IMR-90 (cell line): ENCODE measurements around the gene LSM2. TPM values are rescaled to one million over a fixed set of nuclear protein-coding genes. Genes with fewer than 3 reads are reported as not detected.

Experiments used
- ATAC-seq: fragments of 200-7000 bp; cut with Tn5 transposase; 2 replicates; pipeline ENCODE4 v1.9.1; 2020; ENCODE audit warnings: low read depth, mild to moderate bottlenecking, moderate library complexity
- BruUV-seq: library from RNA; stranded (reverse); fragments of 400-500 nt; replicated peaks from 2 replicates; lab custom pipeline; 2021; lab: Mats Ljungman, UMichigan
- CTCF ChIA-PET: fragments of 300-600 bp; formaldehyde crosslinking; extraction: SDS; loops from one replicate; lab custom pipeline; 2021; ENCODE audit warnings: antibody characterized with exemption; lab: Yijun Ruan, JAX
- POLR2A ChIA-PET: fragments of 300-600 bp; sonication (Branson Sonifier 250); formaldehyde crosslinking; loops from one replicate; lab custom pipeline; 2022; ENCODE audit warnings: antibody characterized with exemption; ENCODE audit not compliant: unreplicated experiment; lab: Charles Lee
- DNase-seq: peaks from one replicate; pipeline ENCODE4 v3.0.0; 2013
- H2AFZ ChIP-seq: replicated peaks from 2 replicates; pipeline ENCODE3; 2013; ENCODE audit warnings: low read length, mild to moderate bottlenecking; ENCODE audit not compliant: poor library complexity
- H2AK5ac ChIP-seq: 2 replicates; pipeline ENCODE4 v1.6.1; 2013; ENCODE audit warnings: low read depth, low read length, inconsistent platforms
- H2AK9ac ChIP-seq: replicated peaks from 2 replicates; pipeline ENCODE3; 2013; ENCODE audit warnings: mild to moderate bottlenecking, low read depth, low read length, moderate library complexity; ENCODE audit not compliant: poor library complexity
- H2BK120ac ChIP-seq: 2 replicates; pipeline ENCODE4 v1.6.1; 2013; ENCODE audit warnings: low read depth, low read length, inconsistent platforms
- H2BK15ac ChIP-seq: 3 replicates; pipeline ENCODE4 v1.6.1; 2013; ENCODE audit warnings: low read depth, low read length, inconsistent platforms
- H2BK20ac ChIP-seq: 2 replicates; pipeline ENCODE4 v1.6.1; 2013; ENCODE audit warnings: low read depth, mild to moderate bottlenecking, inconsistent platforms, low read length, moderate library complexity
- H2BK5ac ChIP-seq: 2 replicates; pipeline ENCODE4 v1.6.1; 2013; ENCODE audit warnings: mild to moderate bottlenecking, low read depth, low read length, inconsistent platforms; ENCODE audit not compliant: poor library complexity, severe bottlenecking
- H3K14ac ChIP-seq: replicated peaks from 2 replicates; pipeline ENCODE4 v1.6.1; 2013; ENCODE audit warnings: low read depth, low read length, inconsistent platforms
- H3K18ac ChIP-seq: 2 replicates; pipeline ENCODE4 v1.6.1; 2013; ENCODE audit warnings: low read depth, low read length, control low read depth
- H3K23ac ChIP-seq: 2 replicates; pipeline ENCODE4 v1.6.1; 2013; ENCODE audit warnings: low read depth, low read length, inconsistent platforms
- H3K27ac ChIP-seq: 2 replicates; pipeline ENCODE4 v1.5.1; 2013; ENCODE audit warnings: mild to moderate bottlenecking, control low read depth, low read length; ENCODE audit not compliant: insufficient read depth
- H3K27me3 ChIP-seq: 2 replicates; pipeline ENCODE4 v1.6.1; 2013; ENCODE audit warnings: low read length; ENCODE audit not compliant: control insufficient read depth, insufficient read depth
- H3K36me3 ChIP-seq: 2 replicates; pipeline ENCODE4 v1.6.1; 2013; ENCODE audit warnings: low read length, mixed read lengths; ENCODE audit not compliant: control insufficient read depth, insufficient read depth
- H3K4ac ChIP-seq: 2 replicates; pipeline ENCODE4 v1.6.1; 2013; ENCODE audit warnings: low read depth, low read length, inconsistent platforms
- H3K4me1 ChIP-seq: 2 replicates; pipeline ENCODE4 v1.6.1; 2013; ENCODE audit warnings: low read length, mixed read lengths; ENCODE audit not compliant: control insufficient read depth, insufficient read depth
- H3K4me2 ChIP-seq: 2 replicates; pipeline ENCODE4 v1.6.1; 2013; ENCODE audit warnings: low read depth, mild to moderate bottlenecking, control low read depth, low read length, moderate library complexity
- H3K4me3 ChIP-seq: 2 replicates; pipeline ENCODE4 v1.5.1; 2013; ENCODE audit warnings: low read depth, mild to moderate bottlenecking, control low read depth, low read length, moderate library complexity; ENCODE audit not compliant: insufficient read depth
- H3K56ac ChIP-seq: 2 replicates; pipeline ENCODE4 v1.6.1; 2013; ENCODE audit warnings: low read length, inconsistent platforms; ENCODE audit not compliant: insufficient read depth; ENCODE audit errors: extremely low read depth
- H3K79me1 ChIP-seq, 2 experiments: 2 replicates each; pipeline ENCODE4 v1.6.1; 2013; ENCODE audit warnings: low read length in 2 of 2, inconsistent platforms in 1 of 2, low read depth in 1 of 2
- H3K9ac ChIP-seq: 2 replicates; pipeline ENCODE4 v1.6.1; 2013; ENCODE audit warnings: low read depth, low read length, control low read depth
- H3K9me1 ChIP-seq: 2 replicates; pipeline ENCODE4 v1.6.1; 2013; ENCODE audit warnings: low read length, inconsistent platforms; ENCODE audit not compliant: insufficient read depth
- H3K9me3 ChIP-seq: 2 replicates; pipeline ENCODE4 v1.6.1; 2013; ENCODE audit warnings: low read length; ENCODE audit not compliant: control insufficient read depth, insufficient read depth
- H4K20me1 ChIP-seq: 2 replicates; pipeline ENCODE4 v1.6.1; 2013; ENCODE audit warnings: low read length, inconsistent platforms; ENCODE audit not compliant: insufficient read depth
- H4K5ac ChIP-seq: 2 replicates; pipeline ENCODE4 v1.6.1; 2013; ENCODE audit warnings: mild to moderate bottlenecking, low read depth, low read length, control low read depth
- H4K8ac ChIP-seq, 2 experiments: 2 replicates each; pipeline ENCODE4 v1.6.1; 2013; ENCODE audit warnings: low read depth in 2 of 2, low read length in 2 of 2, control low read depth in 1 of 2, inconsistent platforms in 1 of 2
- H4K91ac ChIP-seq: 2 replicates; pipeline ENCODE4 v1.6.1; 2013; ENCODE audit warnings: low read depth, low read length, inconsistent platforms; ENCODE audit not compliant: insufficient read depth
- BHLHE40 ChIP-seq: fragments of 150-350 bp; IDR thresholded peaks from 2 replicates; pipeline ENCODE4 v1.6.1; 2016; ENCODE audit warnings: mild to moderate bottlenecking, low read depth, low read length
- CEBPB ChIP-seq: IDR thresholded peaks from 2 replicates; pipeline ENCODE4 v1.6.1; 2012; ENCODE audit warnings: low read depth, low read length, improper control_type of control experiment
- CHD1 ChIP-seq: IDR thresholded peaks from 2 replicates; pipeline ENCODE4 v1.6.1; 2012; ENCODE audit warnings: low read depth, low read length, improper control_type of control experiment
- ELK1 ChIP-seq: fragments of 150-350 bp; IDR thresholded peaks from 2 replicates; pipeline ENCODE4 v1.6.1; 2016; ENCODE audit warnings: low read depth, mild to moderate bottlenecking, low read length, moderate library complexity, borderline replicate concordance
- FOS ChIP-seq: fragments of 150-350 bp; IDR thresholded peaks from 2 replicates; pipeline ENCODE4 v1.6.1; 2016; ENCODE audit warnings: low read depth, low read length
- MAFK ChIP-seq: IDR thresholded peaks from 2 replicates; pipeline ENCODE4 v1.6.1; 2012; ENCODE audit warnings: low read depth, low read length, improper control_type of control experiment
- MAZ ChIP-seq: IDR thresholded peaks from 2 replicates; pipeline ENCODE4 v1.6.1; 2012; ENCODE audit warnings: low read depth, mild to moderate bottlenecking, low read length, improper control_type of control experiment, moderate library complexity, borderline replicate concordance
- MXI1 ChIP-seq: IDR thresholded peaks from 2 replicates; pipeline ENCODE4 v1.6.1; 2012; ENCODE audit warnings: low read depth, mild to moderate bottlenecking, low read length, moderate library complexity, borderline replicate concordance
- NFE2L2 ChIP-seq: fragments of 150-350 bp; IDR thresholded peaks from 2 replicates; pipeline ENCODE4 v1.6.1; 2016; ENCODE audit warnings: low read depth, mild to moderate bottlenecking, low read length
- POLR2A ChIP-seq: IDR thresholded peaks from 2 replicates; pipeline ENCODE4 v1.6.1; 2012; ENCODE audit warnings: mild to moderate bottlenecking, low read depth, low read length
- RAD21 ChIP-seq: IDR thresholded peaks from 2 replicates; pipeline ENCODE4 v1.6.1; 2012; ENCODE audit warnings: low read length, improper control_type of control experiment
- RCOR1 ChIP-seq: IDR thresholded peaks from 2 replicates; pipeline ENCODE4 v1.6.1; 2012; ENCODE audit warnings: mild to moderate bottlenecking, low read length, improper control_type of control experiment; ENCODE audit not compliant: insufficient replicate concordance
- RFX5 ChIP-seq: IDR thresholded peaks from 2 replicates; pipeline ENCODE4 v1.8.0; 2012; ENCODE audit warnings: low read depth, mild to moderate bottlenecking, low read length, moderate library complexity
- SMC3 ChIP-seq: fragments of 150-350 bp; IDR thresholded peaks from 2 replicates; pipeline ENCODE4 v1.6.1; 2016; ENCODE audit warnings: low read depth, mild to moderate bottlenecking, antibody characterized with exemption, low read length, moderate library complexity
- WGBS, 2 experiments: methylation state at CpG; one replicate each; pipeline versions ENCODE4 v1.1.5 to v1.1.7; 2013; ENCODE audit warnings: missing lambda C conversion rate in 2 of 2; ENCODE audit not compliant: insufficient read length in 1 of 2; ENCODE audit errors: extremely low coverage in 2 of 2; 5-methylcytosine and 5-hydroxymethylcytosine counted together
- dilution Hi-C: fragments of 300-500 bp; cut with HindIII; formaldehyde crosslinking; loops from one replicate; pipeline ENCODE4 v1.14.3; 2018; ENCODE audit warnings: low sequenced_read_pairs; ENCODE audit not compliant: unreplicated experiment
- in situ Hi-C: fragments of 300-500 bp; cut with MboI; formaldehyde crosslinking; loops from 3 replicates; pipeline ENCODE4 v1.14.3; 2019; ENCODE audit warnings: low sequenced_read_pairs, inconsistent platforms, mixed read lengths
- intact Hi-C: fragments of 100-400 bp; cut with micrococcal nuclease; formaldehyde crosslinking; loops from 2 replicates; pipeline ENCODE4 v1.10.0; 2022
- polyA plus RNA-seq, 3 experiments: library from polyadenylated mRNA; depleted of rRNA; stranded (reverse); fragments of >200 nt; gene quantifications; 2 replicates each; pipeline ENCODE4 v1.2.3, GENCODE V29; 2012; ENCODE audit warnings: low replicate concordance in 1 of 3
- total RNA-seq: library from RNA; depleted of rRNA; stranded (reverse); fragments of >200 nt; gene quantifications from 2 replicates; pipeline ENCODE4 v1.2.3, GENCODE V29; 2012
- TF ChIP-seq, protein P1 (sequence below): fragments of 150-350 bp; IDR thresholded peaks from 2 replicates; pipeline ENCODE4 v1.6.1; 2017; ENCODE audit warnings: mild to moderate bottlenecking, antibody characterized with exemption, low read length, low read depth
- TF ChIP-seq, protein P2 (sequence below): conservative IDR thresholded peaks from 2 replicates; pipeline ENCODE4 v1.5.1; 2012; ENCODE audit warnings: mild to moderate bottlenecking, low read depth, low read length, improper control_type of control experiment

LSM2 gene
- total and polyA plus RNA-seq, 2 of the 4 experiments (the other 2 are of a cell fraction) = 56.3 to 61.0 TPM

GRCh38 chr6:31797588-31797987 lies 9.2 kb downstream of the LSM2 start:
- Histone ChIP-seq H3K18ac (no peak overlapping the region), H2BK15ac (no peak overlapping the region), H4K5ac (no peak overlapping the region), H3K56ac (no peak overlapping the region), H2AFZ (no peak overlapping the region), H4K8ac (no peak overlapping the region), H3K23ac (no peak overlapping the region), H3K27ac (no peak overlapping the region), H3K14ac (no peak overlapping the region), H3K4me1 (no peaks in the 10 kb centered on the region; the same call in 1 of the 2 replicates), H3K4me2 (no peak overlapping the region), H3K79me1 (peaks cover 0 to 30% of the 10 kb centered on the region in 2 experiments), H3K9me3 (no peaks in the 10 kb centered on the region), H2AK5ac (no peak overlapping the region), H3K27me3 (no peaks in the 10 kb centered on the region), H3K4ac (no peak overlapping the region), H2BK120ac (no peak overlapping the region), H3K9ac (no peak overlapping the region), H3K36me3 (peaks cover 4% of the 10 kb centered on the region), H4K20me1 (no peaks in the 10 kb centered on the region), H3K9me1 (no peaks in the 10 kb centered on the region), H2AK9ac (no peak overlapping the region), H3K4me3 (no peak overlapping the region), H2BK20ac (no peak overlapping the region), H2BK5ac (no peak overlapping the region), H4K91ac (no peak overlapping the region)
- intact Hi-C loops = no loop called here
- DNase-seq (no peak), ATAC-seq (no peak)
- no peak for TF ChIP-seq NFE2L2
- TF ChIP-seq RFX5 = no peak
- no peak for TF ChIP-seq CEBPB
- TF ChIP-seq SMC3 = no peak
- TF ChIP-seq, protein P1, sequence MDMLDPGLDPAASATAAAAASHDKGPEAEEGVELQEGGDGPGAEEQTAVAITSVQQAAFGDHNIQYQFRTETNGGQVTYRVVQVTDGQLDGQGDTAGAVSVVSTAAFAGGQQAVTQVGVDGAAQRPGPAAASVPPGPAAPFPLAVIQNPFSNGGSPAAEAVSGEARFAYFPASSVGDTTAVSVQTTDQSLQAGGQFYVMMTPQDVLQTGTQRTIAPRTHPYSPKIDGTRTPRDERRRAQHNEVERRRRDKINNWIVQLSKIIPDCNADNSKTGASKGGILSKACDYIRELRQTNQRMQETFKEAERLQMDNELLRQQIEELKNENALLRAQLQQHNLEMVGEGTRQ = no peak
- no peak for TF ChIP-seq MAFK
- TF ChIP-seq FOS = no peak
- TF ChIP-seq, protein P2, sequence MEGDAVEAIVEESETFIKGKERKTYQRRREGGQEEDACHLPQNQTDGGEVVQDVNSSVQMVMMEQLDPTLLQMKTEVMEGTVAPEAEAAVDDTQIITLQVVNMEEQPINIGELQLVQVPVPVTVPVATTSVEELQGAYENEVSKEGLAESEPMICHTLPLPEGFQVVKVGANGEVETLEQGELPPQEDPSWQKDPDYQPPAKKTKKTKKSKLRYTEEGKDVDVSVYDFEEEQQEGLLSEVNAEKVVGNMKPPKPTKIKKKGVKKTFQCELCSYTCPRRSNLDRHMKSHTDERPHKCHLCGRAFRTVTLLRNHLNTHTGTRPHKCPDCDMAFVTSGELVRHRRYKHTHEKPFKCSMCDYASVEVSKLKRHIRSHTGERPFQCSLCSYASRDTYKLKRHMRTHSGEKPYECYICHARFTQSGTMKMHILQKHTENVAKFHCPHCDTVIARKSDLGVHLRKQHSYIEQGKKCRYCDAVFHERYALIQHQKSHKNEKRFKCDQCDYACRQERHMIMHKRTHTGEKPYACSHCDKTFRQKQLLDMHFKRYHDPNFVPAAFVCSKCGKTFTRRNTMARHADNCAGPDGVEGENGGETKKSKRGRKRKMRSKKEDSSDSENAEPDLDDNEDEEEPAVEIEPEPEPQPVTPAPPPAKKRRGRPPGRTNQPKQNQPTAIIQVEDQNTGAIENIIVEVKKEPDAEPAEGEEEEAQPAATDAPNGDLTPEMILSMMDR = no peak
- no peak for TF ChIP-seq RCOR1
- TF ChIP-seq CHD1 = no peak
- no peak for TF ChIP-seq MXI1
- TF ChIP-seq ELK1 = no peak
- TF ChIP-seq POLR2A = no peak
- TF ChIP-seq MAZ = no peak
- no peak for TF ChIP-seq RAD21
- TF ChIP-seq BHLHE40 = no peak
- CTCF ChIA-PET = no interaction called here
- in situ Hi-C loops = no loop called here
- dilution Hi-C loops = no loop called here
- BruUV-seq = no TSS peak
- no CpG with 5 or more reads among the region's 5 CpGs for WGBS, 2 experiments
- POLR2A ChIA-PET = no interaction called here
